Panc1 (cell line): ENCODE data around the gene HBEGF. TPM values are rescaled to one million over a fixed set of nuclear protein-coding genes. Genes with fewer than 3 reads are reported as not detected.

ENCODE experiments used
- ATAC-seq: fragments of 200-7000 bp; cut with Tn5 transposase; 2 replicates; pipeline ENCODE4 v1.9.1; 2020; ENCODE audit warnings: mild to moderate bottlenecking, moderate library complexity
- BruUV-seq: library from RNA; stranded (reverse); fragments of 400-500 nt; replicated peaks from 2 replicates; lab custom pipeline; 2021; lab: Mats Ljungman, UMichigan
- CTCF ChIA-PET: fragments of 300-600 bp; sonication (Branson Sonifier 250); formaldehyde crosslinking; loops from one replicate; lab custom pipeline; 2022; ENCODE audit warnings: antibody characterized with exemption; lab: Charles Lee
- POLR2A ChIA-PET: fragments of 300-600 bp; sonication (Branson Sonifier 250); formaldehyde crosslinking; loops from one replicate; lab custom pipeline; 2022; ENCODE audit warnings: antibody characterized with exemption; lab: Charles Lee
- DNase-seq: peaks from one replicate; pipeline ENCODE4 v3.0.0-alpha.2; 2010; ENCODE audit warnings: low read depth, low spot score
- H3K27ac ChIP-seq: 2 replicates; pipeline ENCODE4 v1.5.1; 2011; ENCODE audit warnings: mild to moderate bottlenecking, low read length, inconsistent platforms
- H3K27me3 ChIP-seq: fragments of 200-500 bp; sonication (Bioruptor generic); 2 replicates; pipeline ENCODE4 v1.6.0; 2014; ENCODE audit warnings: low read length, inconsistent platforms; ENCODE audit not compliant: control insufficient read depth, insufficient read depth
- H3K36me3 ChIP-seq: fragments of 200-500 bp; sonication (Bioruptor generic); 2 replicates; pipeline ENCODE4 v1.5.1; 2014; ENCODE audit warnings: inconsistent platforms, mild to moderate bottlenecking, low read length, moderate library complexity; ENCODE audit not compliant: control insufficient read depth, insufficient read depth
- H3K4me1 ChIP-seq: 2 replicates; pipeline ENCODE4 v1.5.1; 2011; ENCODE audit warnings: inconsistent platforms, mild to moderate bottlenecking, low read length, moderate library complexity; ENCODE audit not compliant: control insufficient read depth, insufficient read depth
- H3K4me3 ChIP-seq, 2 experiments: 2 replicates each; pipeline ENCODE4 v1.5.1; 2011 to 2012; ENCODE audit warnings: low read depth in 2 of 2, low read length in 2 of 2, mild to moderate bottlenecking in 2 of 2, inconsistent platforms in 1 of 2, moderate library complexity in 1 of 2
- H3K9me3 ChIP-seq: fragments of 200-500 bp; sonication (Bioruptor generic); 2 replicates; pipeline ENCODE4 v1.5.1; 2014; ENCODE audit warnings: low read depth, mild to moderate bottlenecking, inconsistent platforms, low read length, moderate library complexity; ENCODE audit not compliant: control insufficient read depth, insufficient read depth
- CTCF ChIP-seq: fragments of 450-650 bp; IDR thresholded peaks from 2 replicates; pipeline ENCODE4 v1.5.1; 2017; ENCODE audit warnings: mild to moderate bottlenecking
- POLR2AphosphoS5 ChIP-seq: IDR thresholded peaks from 2 replicates; pipeline ENCODE4 v1.6.1; 2012; ENCODE audit warnings: mild to moderate bottlenecking, low read depth, low read length, moderate library complexity
- REST ChIP-seq, 2 experiments: IDR thresholded peaks; 2 replicates each; pipeline ENCODE4 v1.6.1; 2011 to 2012; ENCODE audit warnings: low read depth in 2 of 2, control low read depth in 1 of 2, low read length in 1 of 2, mild to moderate bottlenecking in 1 of 2, moderate library complexity in 1 of 2; ENCODE audit not compliant: insufficient read depth in 1 of 2
- SIN3A ChIP-seq: IDR thresholded peaks from 2 replicates; pipeline ENCODE4 v1.6.1; 2012; ENCODE audit warnings: low read depth, mild to moderate bottlenecking, low read length, moderate library complexity, borderline replicate concordance; ENCODE audit not compliant: insufficient read depth
- TCF7L2 ChIP-seq: IDR thresholded peaks from 2 replicates; pipeline ENCODE4 v1.6.1; 2011; ENCODE audit warnings: mild to moderate bottlenecking, low read depth, low read length, inconsistent platforms
- in situ Hi-C: cut with HindIII; loops from 2 replicates; pipeline ENCODE4 v1.10.0; 2016; ENCODE audit warnings: low sequenced_read_pairs, low pct_unique_long_range_greater_than_20kb
- intact Hi-C: fragments of 100-400 bp; cut with micrococcal nuclease; formaldehyde crosslinking; loops from one replicate; pipeline ENCODE4 v1.10.0; 2022; ENCODE audit not compliant: unreplicated experiment
- total RNA-seq: library from RNA; stranded (reverse); gene quantifications from one replicate; pipeline ENCODE4 v1.2.1, GENCODE V29; 2021; ENCODE audit not compliant: unreplicated experiment

HBEGF gene
- total RNA-seq, 1 experiment from 2014 or later = 5.0 TPM

GRCh38 chr5:140293849-140294100, 52.6 kb downstream of the HBEGF start:
- Histone ChIP-seq H3K36me3 (no peaks in the 10 kb centered on the region), H3K4me3 (no peak overlapping the region), H3K27me3 (no peaks in the 10 kb centered on the region), H3K27ac (peak overlapping the region; percentile 14), H3K4me1 (peaks cover 44% of the 10 kb centered on the region), H3K9me3 (no peaks in the 10 kb centered on the region)
- CTCF ChIA-PET = interaction anchor here (0.6 to 0.7 kb wide), 3 partner anchors 47 to 82 kb away, joined by 3 to 5 read pairs (median 4); no protein-coding TSS in a partner anchor
- in situ Hi-C loops (no loop called here), intact Hi-C loops (no loop called here)
- no peak for TF ChIP-seq TCF7L2
- POLR2A ChIA-PET = no interaction called here
- DNase-seq (no peak), ATAC-seq (no peak)
- no TSS peak for BruUV-seq

- H3K4me3 ChIP-seq = no peak overlapping the region
- in situ Hi-C loops (no loop called here), intact Hi-C loops (no loop called here)
- H3K27ac ChIP-seq = peak overlapping the region; percentile 14
- ChIA-PET CTCF (interaction anchor here (0.6 to 0.7 kb wide), 4 partner anchors 46 to 92 kb away, joined by 3 to 6 read pairs (median 4); no protein-coding TSS in a partner anchor), POLR2A (interaction anchor here (0.7 kb wide), 1 partner anchor 61 kb away, joined by 3 read pairs; no protein-coding TSS in a partner anchor)
- no peaks in the 10 kb centered on the region for H3K27me3 ChIP-seq
- no peak for DNase-seq
- H3K9me3 ChIP-seq = no peaks in the 10 kb centered on the region
- BruUV-seq = no TSS peak
- peaks cover 39% of the 10 kb centered on the region for H3K4me1 ChIP-seq
- ATAC-seq = no peak
- H3K36me3 ChIP-seq = no peaks in the 10 kb centered on the region
- TF ChIP-seq SIN3A (no peak), REST (IDR thresholded peaks at IDR 0.05; ENCODE audit: insufficient read depth in 1 of 2, low read depth in 2 of 2, low read length in 1 of 2) (no peak), CTCF (no peak), TCF7L2 (no peak), POLR2AphosphoS5 (no peak)
Measured at GRCh38 chr5:140293091-140293848, 53.1 kb downstream of the HBEGF start.
